ENCODE results near the gene CYFIP1.

Gene CYFIP1

GRCh38 chr15:22850055-22850454 lies 130.1 kb downstream of the CYFIP1 start:
- TF ChIP-seq TAF1 (IDR thresholded peaks at IDR 0.05; ENCODE audit: borderline replicate concordance, low read depth, low read length) (no peak), POLR2AphosphoS5 (IDR thresholded peaks at IDR 0.05; ENCODE audit: low read depth, low read length) (no peak), POLR2A (IDR thresholded peaks at IDR 0.05; ENCODE audit: low read depth, low read length) (no peak)

GRCh38 chr15:22846073-22846472 lies 134.1 kb downstream of the CYFIP1 start:
- TF ChIP-seq TAF1 (IDR thresholded peaks at IDR 0.05; ENCODE audit: borderline replicate concordance, low read depth, low read length) (no peak), POLR2AphosphoS5 (IDR thresholded peaks at IDR 0.05; ENCODE audit: low read depth, low read length) (no peak), POLR2A (IDR thresholded peaks at IDR 0.05; ENCODE audit: low read depth, low read length) (no peak)
- FAIRE-seq (no peak), DNase-seq (ENCODE audit: insufficient read length) (no peak)

More at GRCh38 chr15:22850055-22850454, 130.1 kb downstream of the CYFIP1 start:
- FAIRE-seq (no peak), DNase-seq (ENCODE audit: insufficient read length) (no peak)

DNA sequence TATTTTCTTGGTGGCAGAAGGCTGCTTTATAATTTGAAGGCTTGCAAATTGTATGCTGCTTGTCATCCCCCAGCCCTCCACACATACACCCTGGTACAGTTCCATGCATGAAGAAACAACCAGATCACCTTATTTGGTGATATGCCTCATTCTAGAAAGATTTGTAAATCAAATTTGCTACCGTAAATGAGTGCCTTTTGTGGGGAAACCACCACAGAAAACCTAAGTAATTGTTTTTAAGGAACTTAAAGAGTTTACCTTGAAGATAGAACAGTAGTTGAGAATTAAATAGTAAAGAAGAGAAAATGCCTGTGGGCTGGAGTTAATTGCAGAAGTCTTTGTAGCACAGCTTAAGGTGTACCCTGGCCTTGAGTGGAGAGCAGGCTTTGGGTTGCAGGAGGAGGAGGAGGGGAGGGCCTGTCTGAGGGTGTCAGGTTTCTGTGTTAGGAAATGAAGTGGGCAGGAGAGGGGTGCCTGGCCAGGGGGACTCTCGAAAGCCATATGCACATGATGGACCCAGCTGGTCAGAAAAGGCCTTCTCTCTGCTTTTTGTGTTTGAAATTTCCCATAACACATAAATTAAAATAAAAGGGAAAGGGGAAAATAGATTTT lies 134.8 kb downstream of the CYFIP1 start:
- FAIRE-seq (peak; percentile 44), DNase-seq (ENCODE audit: insufficient read length) (no peak)
- TF ChIP-seq POLR2A (IDR thresholded peaks at IDR 0.05; ENCODE audit: low read depth, low read length) (no peak), TAF1 (IDR thresholded peaks at IDR 0.05; ENCODE audit: borderline replicate concordance, low read depth, low read length) (no peak), POLR2AphosphoS5 (IDR thresholded peaks at IDR 0.05; ENCODE audit: low read depth, low read length) (no peak)

- TF ChIP-seq POLR2AphosphoS5 (IDR thresholded peaks at IDR 0.05; ENCODE audit: low read depth, low read length) = no peak
- no peak for DNase-seq (ENCODE audit: insufficient read length)
- FAIRE-seq = no peak
These were observed 135.5 kb downstream of the CYFIP1 start for GRCh38 chr15:22844421-22845288.

DNA sequence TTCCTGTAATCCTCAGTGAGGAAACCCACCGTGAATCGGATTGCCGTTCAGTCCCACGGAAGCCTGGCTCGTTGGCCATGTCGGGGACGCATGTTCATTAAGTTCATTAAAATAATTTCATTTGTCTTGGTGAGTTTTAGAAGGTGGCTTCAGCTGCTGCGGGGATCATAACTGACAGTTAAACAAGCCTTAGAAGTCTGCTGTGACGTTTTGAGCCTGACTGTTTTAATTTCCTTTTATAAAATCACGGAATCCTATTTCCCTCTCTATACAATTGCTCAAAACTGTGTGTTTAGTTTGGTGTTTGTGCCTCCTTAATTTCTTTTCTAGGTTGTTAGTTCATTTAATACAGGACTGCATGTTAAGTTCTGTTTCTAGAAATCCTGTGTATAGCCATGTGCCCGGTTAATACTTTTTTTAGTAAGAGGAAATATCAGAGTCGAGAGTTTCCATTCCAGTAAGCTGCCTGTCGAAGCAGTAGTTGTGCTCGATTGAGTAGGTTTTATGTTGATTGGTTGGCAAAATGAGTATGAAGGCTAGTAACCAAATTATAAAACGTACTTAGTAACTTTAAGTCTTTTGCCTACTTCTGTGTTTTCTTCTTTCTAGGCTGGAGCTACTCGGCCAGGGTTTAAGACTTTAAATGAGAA lies 141.0 kb downstream of the CYFIP1 start:
- FAIRE-seq (no peak), DNase-seq (ENCODE audit: insufficient read length) (no peak)
- TF ChIP-seq TAF1 (IDR thresholded peaks at IDR 0.05; ENCODE audit: borderline replicate concordance, low read depth, low read length) = no peak

DNA sequence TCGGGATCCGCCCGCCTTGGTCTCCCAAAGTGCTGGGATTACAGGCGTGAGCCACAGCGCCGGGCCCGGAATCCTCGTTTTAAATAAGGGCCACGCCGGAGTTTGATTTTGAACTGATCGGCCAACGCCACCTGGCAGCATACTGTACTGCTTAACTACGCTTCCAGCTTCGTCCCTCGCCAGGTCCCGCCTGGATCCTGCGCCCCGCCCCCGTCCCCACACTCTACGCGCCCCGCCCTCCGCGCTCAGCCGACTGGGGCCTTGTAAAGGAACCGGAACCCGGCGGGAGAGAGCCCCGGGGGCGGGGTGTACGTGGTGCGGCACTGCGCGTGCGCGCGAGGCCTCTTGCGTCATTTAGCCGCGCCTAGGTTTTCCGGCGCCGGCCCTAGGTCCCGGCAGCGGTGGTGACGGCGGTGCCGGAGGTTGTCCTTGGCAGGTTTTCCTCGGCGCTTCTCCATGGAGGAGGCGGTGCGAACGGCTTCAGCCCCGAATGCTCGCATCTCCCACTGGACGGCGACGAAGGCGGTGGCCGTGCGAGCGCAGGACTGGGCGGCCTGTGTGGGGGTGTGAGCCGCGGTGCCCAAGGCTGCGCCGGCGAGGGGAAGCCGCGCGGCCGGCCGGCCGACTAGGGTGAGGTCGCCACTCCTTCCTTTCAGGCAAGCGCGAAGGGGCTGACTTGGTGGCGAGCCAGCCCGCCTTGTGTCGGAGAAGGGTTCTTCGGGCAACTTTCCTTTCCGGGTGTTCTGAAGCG lies 141.7 kb downstream of the CYFIP1 start, which contains the start of gene NIPA2:
NIPA2 (plus strand) TSS at position 375 of the 751 bp plus-strand sequence. CDS start 13,066 bp downstream, outside the sequence.
- DNase-seq (ENCODE audit: insufficient read length) = peak; percentile 84
- TF ChIP-seq POLR2A (IDR thresholded peaks at IDR 0.05; ENCODE audit: low read depth, low read length) (peak; percentile 90), POLR2AphosphoS5 (IDR thresholded peaks at IDR 0.05; ENCODE audit: low read depth, low read length) (peak; percentile 78), TAF1 (IDR thresholded peaks at IDR 0.05; ENCODE audit: borderline replicate concordance, low read depth, low read length) (peak; percentile 35; the same call in 1 of the 2 replicates)
- FAIRE-seq = peak; percentile 96

GRCh38 chr15:22831473-22831872 lies 148.7 kb downstream of the CYFIP1 start:
- DNase-seq (ENCODE audit: insufficient read length) (no peak), FAIRE-seq (no peak)
- no peak for TF ChIP-seq TAF1 (IDR thresholded peaks at IDR 0.05; ENCODE audit: borderline replicate concordance, low read depth, low read length)
- TF ChIP-seq POLR2A (IDR thresholded peaks at IDR 0.05; ENCODE audit: low read depth, low read length) = no peak
- no peak for TF ChIP-seq POLR2AphosphoS5 (IDR thresholded peaks at IDR 0.05; ENCODE audit: low read depth, low read length)

- DNase-seq (ENCODE audit: insufficient read length) (no peak), FAIRE-seq (no peak)
- no peak for TF ChIP-seq POLR2AphosphoS5 (IDR thresholded peaks at IDR 0.05; ENCODE audit: low read depth, low read length)
These were observed 153.0 kb downstream of the CYFIP1 start for GRCh38 chr15:22827125-22827524.

DNA sequence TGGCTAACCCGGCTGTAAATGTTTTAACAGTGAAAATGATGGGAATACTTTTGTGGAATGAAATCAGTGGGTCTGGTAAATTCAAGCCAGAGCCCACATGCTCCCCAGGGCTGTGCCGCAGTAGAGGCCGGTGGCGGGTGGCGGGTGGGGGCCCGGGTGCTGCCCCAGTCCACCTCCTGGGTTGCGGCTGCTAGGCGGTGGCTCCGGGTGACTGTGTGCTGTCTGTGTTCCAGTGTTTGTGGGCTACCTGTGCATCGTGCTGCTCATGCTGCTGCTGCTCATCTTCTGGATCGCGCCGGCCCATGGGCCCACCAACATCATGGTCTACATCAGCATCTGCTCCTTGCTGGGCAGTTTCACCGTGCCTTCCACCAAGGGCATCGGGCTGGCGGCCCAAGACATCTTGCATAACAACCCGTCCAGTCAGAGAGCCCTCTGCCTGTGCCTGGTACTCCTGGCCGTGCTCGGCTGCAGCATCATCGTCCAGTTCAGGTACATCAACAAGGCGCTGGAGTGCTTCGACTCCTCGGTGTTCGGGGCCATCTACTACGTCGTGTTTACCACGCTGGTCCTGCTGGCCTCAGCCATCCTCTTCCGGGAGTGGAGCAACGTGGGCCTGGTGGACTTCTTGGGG lies 156.6 kb downstream of the CYFIP1 start:
- no peak for FAIRE-seq
- TF ChIP-seq POLR2A (IDR thresholded peaks at IDR 0.05; ENCODE audit: low read depth, low read length) (no peak), TAF1 (IDR thresholded peaks at IDR 0.05; ENCODE audit: borderline replicate concordance, low read depth, low read length) (no peak), POLR2AphosphoS5 (IDR thresholded peaks at IDR 0.05; ENCODE audit: low read depth, low read length) (no peak)

GRCh38 chr15:22819651-22820050 lies 160.5 kb downstream of the CYFIP1 start:
- FAIRE-seq (no peak), DNase-seq (ENCODE audit: insufficient read length) (no peak)
- no peak for TF ChIP-seq TAF1 (IDR thresholded peaks at IDR 0.05; ENCODE audit: borderline replicate concordance, low read depth, low read length)
- no peak for TF ChIP-seq POLR2AphosphoS5 (IDR thresholded peaks at IDR 0.05; ENCODE audit: low read depth, low read length)
- no peak for TF ChIP-seq POLR2A (IDR thresholded peaks at IDR 0.05; ENCODE audit: low read depth, low read length)

More for the DNA sequence above, 156.6 kb downstream of the CYFIP1 start:
- no peak for DNase-seq (ENCODE audit: insufficient read length)
